AG09309 (cell line): ENCODE results near the gene ME1.
A peak's percentile ranks its signal among the peaks of the same experiment; 100 is the strongest.

Experiments used
- DNase-seq: peaks from one replicate; pipeline ENCODE4 v3.0.0-alpha.2; 2010; ENCODE audit warnings: low read depth
- H3K4me3 ChIP-seq: 2 replicates; pipeline ENCODE4 v1.5.1; 2011; ENCODE audit warnings: mild to moderate bottlenecking, low read depth, low read length, moderate library complexity; ENCODE audit not compliant: control insufficient read depth
- TF ChIP-seq, protein P1 (sequence below): IDR thresholded peaks from 2 replicates; pipeline ENCODE4 v1.5.1; 2011; ENCODE audit warnings: mild to moderate bottlenecking, low read depth, low read length, inconsistent platforms; ENCODE audit not compliant: insufficient read depth, control insufficient read depth; ENCODE audit errors: missing control alignments

Gene ME1

DNA sequence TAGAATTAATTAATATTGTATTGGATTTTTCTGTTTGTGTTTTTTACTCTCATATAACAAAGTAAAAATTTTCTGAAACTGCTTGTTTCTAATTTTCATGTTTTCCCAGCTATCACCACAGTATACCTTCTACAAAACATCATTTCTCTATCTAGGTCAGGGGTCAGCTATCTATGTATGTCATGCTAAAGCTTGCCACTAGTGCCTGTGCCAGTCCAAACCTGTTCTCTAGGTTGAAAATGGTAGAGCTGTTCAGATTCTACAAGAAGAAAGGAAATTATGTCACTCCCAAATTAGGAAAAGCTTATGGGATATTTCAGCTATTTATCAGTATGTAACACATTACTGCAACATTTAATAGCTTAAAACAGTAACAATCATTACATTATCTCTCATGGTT is 5.8 kb upstream of the ME1 start:
- no peak for DNase-seq
- TF ChIP-seq, protein P1, sequence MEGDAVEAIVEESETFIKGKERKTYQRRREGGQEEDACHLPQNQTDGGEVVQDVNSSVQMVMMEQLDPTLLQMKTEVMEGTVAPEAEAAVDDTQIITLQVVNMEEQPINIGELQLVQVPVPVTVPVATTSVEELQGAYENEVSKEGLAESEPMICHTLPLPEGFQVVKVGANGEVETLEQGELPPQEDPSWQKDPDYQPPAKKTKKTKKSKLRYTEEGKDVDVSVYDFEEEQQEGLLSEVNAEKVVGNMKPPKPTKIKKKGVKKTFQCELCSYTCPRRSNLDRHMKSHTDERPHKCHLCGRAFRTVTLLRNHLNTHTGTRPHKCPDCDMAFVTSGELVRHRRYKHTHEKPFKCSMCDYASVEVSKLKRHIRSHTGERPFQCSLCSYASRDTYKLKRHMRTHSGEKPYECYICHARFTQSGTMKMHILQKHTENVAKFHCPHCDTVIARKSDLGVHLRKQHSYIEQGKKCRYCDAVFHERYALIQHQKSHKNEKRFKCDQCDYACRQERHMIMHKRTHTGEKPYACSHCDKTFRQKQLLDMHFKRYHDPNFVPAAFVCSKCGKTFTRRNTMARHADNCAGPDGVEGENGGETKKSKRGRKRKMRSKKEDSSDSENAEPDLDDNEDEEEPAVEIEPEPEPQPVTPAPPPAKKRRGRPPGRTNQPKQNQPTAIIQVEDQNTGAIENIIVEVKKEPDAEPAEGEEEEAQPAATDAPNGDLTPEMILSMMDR: no peak
- no peak overlapping the region for H3K4me3 ChIP-seq

DNA sequence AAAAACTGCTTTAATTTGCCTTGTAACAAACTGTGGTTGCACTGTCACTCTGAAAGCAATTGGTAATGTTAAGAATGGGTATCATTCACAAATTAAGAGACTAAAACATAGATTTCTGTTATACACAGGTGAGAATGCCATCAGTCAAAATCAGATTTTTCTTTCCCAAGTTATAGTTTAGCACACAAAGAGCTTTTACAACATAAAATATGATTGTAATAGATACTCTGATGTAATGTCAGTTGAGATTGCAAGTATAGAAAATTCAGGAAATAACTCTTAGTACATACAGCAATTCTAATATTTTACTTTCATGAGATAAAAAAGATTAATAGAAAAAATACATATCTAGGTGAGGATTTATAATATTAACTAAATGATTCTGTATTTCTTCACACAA is 2.3 kb upstream of the ME1 start:
- H3K4me3 ChIP-seq: no peak overlapping the region
- TF ChIP-seq, protein P1: no peak
- no peak for DNase-seq

DNA sequence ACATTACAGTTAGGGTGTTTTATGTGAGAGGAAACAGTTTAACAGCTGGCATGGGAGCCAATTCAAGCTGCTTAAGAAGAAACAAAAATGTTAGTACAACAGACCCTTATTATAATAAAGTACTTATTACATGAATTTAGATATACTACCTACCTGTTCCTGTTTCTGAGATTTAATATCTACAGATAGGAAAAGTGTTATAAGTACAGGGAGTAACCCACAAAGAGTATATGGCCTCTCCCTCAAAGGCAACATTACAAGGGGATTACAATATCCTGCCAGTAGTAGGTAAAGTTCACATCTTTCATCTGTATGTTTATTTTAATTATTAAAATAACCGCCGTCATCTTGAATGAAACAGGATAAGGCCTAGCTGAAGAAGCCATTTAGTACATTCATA is 1.8 kb upstream of the ME1 start:
- DNase-seq: no peak
- TF ChIP-seq, protein P1: no peak
- H3K4me3 ChIP-seq: no peak overlapping the region

DNA sequence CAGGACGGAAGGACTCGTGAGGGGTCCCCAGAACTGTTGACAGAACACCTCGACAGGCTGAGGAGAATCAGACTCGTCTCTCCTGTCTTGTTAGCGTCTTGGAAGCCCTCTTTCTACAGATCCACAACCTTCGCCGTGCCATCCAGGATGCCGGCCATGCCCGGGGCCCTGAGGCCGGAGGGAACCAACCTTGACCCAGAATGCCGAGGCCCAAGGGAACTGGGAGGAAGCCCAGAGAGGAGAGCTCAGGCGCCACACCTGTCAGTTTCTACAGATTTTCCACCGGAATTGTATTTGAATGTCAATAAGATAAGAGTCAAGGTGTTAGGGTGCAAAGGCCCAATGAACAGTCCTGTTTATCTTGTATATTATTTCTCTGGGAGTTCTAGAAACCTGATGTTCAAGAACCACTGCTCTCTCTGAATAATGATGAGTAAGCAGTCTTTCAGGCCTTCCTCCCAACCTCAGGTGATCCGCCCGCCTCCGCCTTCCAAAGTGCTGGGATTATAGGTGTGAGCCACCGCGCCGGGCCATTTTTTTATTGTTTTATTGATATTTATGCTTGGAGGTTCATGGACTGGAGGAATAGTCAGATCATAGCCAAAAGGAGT is 799 bp upstream of the ME1 start:
- TF ChIP-seq, protein P1: no peak
- peak overlapping the region; percentile 79 for H3K4me3 ChIP-seq

DNA sequence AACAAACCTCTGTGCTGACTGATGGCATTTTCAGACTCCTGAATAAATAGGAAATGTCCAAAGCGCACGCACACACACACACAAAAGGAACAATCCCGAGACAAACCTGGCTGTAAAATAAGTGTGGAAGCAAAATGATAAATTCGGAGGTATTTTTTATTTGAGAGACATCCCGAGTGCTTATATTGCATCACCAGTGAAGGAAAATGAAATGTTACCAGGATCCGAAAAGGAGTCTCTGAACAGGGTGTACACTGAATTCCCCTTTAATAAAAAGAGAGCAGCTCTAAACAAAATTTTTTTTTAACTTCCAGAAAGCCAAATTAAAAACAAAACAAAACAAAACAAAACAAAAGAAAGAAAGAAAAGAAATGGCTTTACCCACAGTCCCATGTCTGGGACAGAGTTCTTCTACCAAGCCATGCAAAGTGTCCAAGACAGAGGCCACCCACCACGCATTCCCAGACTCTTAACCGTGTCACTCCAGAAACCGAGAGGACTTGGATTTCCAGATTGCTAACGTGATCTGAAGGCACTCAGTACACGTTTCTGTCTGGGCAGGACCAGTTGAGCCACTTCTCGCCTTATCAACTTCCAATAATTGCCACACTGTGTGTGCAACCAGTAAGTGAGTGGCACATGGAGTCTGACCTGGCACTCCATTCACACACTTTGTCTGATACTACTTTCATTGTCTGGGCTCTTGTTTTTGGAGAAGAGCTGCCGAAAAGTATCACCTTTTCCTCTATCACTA is 817 bp downstream of the ME1 start:
- TF ChIP-seq, protein P1: no peak
- H3K4me3 ChIP-seq: peak overlapping the region; percentile 79
- DNase-seq: no peak

More for the DNA sequence above, 799 bp upstream of the ME1 start:
- no peak for DNase-seq

DNA sequence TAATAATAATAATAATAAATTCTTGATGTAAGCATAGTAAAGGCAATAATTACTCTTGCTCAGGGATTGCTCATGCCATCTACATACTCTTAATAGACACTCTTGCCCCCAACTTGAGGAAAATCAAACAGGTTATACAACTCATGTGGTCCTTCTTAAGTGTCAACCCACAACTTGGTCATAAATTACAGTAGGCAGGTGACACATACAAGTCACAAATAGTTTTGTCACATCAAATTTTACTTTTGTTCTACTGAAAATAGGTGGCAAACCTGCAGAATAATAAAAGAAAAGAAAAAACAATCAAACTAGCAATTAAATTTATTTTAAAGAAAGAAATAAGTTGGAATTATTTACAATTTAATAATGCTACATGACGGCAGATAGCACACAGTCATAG is 1.6 kb downstream of the ME1 start:
- DNase-seq: no peak
- no peak overlapping the region for H3K4me3 ChIP-seq
- TF ChIP-seq, protein P1: no peak
